ENCODE results near the gene ZNF385B.
"Not testable (repeated sequence)": the region's sequence is repeated elsewhere in the genome, so short reads cannot be mapped to it uniquely, and the experiment has no call there.

The ZNF385B gene

DNA sequence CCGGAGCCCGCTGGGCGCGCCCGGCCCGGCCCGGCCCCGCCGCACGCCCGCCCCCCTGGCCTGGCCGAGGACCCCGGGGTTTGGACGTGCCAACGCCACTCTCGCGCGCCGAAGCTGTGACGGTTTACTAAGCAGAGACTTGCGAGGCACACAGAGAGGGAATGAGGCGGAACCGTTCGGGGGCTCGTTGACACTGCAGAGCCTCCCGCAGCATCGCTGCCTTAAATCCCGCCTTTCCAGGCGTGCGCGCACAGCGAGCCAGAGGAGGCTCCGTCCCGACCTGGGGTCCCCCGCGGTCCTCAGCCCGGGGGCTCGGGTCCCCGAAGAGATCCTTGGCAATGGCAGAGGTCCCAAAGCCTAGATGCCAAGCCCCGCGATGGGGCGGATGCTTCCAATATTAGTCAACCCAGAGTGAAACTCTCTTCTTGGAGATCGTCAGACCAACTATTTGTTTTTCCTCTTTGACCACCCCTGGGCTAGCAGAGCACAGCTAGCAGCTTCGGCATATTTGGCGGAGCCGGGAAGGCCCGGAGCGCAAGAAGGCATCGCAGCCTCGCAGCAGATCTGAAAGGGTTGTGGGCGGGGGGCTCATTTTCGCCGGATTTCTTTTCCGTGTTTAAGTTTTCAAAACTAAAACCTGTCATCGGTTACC is at the start of gene ZNF385B:
Gene ZNF385B (minus strand): TSS at position 197 of the 652 bp plus-strand sequence.
- DNase-seq = no peak

DNA sequence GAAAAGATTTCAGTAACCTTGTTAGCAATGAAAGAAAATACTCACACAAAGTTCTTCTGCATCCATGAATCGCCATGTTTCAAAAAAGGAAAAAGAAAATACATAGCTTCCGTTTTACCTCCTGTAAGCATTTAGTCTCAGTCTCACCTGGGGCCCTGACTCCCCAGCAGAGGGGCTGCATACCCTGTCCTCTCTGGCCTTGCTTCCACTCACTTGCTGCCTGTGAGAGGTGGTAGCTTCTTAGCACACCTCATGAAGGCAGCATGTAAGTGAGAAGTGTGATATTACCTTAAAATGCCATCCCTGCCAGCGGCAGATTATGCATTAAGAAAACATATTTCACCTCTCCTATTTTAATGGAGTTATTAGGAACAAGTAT is 49.3 kb upstream of the ZNF385B start:
- no peak for DNase-seq

DNA sequence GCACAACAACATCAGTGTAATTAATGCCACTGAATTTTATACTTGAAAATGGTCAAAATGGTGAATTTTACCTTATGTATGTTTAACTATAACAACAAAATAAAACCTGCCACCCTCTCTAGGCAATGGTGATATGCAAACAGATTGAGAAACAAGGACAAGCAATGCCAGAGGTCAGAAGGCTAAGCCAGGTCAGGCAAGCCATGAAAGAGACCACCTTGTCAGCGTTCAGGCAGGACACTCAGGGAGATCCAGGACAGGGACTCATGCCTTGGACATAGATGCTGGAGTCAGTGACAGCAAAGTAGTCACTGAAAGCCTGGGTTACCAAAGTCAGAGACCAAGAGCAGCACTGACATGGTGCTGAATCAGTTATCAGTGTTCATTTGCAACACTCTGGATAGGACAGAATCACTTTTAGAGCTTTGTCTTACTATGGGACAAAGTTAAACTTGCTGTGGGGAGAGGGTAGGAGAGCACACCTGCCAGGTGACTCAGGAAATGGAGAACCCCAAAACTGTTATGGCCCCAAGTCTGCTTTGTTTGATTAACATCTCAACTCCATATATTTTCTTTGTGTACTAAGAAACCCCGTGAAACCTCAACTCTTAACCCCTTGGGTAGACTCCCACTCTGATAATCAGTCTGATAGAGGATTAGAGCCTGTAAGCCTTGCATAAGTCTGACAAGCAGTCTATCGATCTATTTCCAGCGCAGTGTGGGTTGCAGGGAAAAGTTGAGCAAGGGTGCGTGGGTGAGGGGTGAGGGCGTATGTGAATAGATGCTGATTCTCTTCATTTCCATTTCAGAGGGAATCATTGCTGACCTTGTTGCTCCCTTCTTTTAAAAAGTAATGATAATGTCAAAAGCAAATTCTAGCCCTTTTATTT is 48.7 kb upstream of the ZNF385B start:
- no peak for DNase-seq

DNA sequence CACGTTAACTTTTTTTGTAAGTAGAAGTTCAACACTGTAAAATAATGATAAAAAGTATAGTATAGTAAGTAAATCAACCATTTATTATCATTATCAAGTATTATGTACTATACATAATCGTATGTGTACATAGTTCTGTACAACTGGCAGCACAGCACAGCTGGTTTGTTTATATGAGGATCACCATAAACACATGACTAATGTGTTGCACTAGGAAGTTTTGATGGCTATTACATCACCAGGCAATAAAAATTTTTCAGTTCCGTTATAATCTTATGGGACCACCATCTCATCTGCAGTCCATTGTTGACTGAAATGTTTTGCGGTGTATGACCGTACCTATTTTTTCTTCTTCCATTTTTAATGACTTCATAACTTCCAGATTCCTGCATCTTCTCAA is 39.2 kb upstream of the ZNF385B start:
- no peak for DNase-seq

DNA sequence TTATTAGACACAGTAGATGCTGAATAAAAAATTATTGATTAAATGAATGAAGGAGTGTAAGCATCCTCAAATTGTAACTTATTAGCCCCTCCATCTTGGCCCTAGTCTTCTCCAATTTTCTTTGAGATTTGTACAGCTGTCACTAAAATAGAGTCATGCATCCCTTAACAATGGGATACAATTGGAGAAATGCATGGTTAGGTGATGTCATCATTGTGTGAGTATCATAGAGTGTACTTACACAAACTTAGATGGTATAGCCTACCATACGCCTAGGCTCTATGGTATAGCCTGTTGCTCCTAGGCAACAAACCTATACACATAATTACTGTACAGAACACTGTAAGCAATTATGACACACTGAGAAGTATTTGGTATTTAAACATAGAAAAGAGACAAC is 38.3 kb upstream of the ZNF385B start:
- DNase-seq = no peak

DNA sequence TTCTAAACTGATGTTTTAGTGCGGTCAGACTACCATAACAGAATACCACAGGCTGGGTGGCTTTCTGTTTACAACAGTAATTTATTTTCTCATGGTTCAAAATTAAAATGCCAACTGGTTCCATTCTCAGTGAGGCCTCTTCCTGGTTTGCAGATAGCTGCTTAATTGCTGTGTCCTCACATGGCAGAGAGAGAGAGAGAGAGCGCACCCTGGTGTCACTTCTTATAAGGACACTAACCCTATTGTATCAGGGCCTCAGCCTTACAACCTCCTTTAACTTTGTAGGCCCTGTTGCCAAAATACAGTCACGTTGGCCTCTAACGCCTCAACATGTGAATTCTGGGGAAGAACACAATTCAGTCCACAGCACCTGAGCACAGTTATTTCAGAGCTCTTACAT is 37.5 kb upstream of the ZNF385B start:
- no peak for DNase-seq

DNA sequence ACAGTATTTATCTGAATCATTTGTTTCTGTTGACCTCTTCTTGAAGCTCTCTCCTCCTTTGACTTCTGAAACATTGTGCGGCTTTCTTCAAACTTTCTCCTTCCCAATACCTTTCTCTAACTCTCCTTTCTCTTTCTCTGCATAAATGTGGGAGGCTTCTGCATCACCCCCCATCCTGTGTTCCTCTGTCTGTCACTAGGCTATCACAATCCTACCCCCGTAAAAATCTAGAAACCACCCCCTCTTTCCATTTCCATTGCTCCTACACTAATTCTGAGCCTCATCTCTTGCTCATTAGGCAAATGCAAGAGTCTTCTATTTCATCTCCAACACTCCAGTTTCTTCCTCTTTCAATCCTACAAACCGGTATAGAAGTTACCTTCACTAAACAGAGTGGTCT is 32.2 kb upstream of the ZNF385B start:
- no peak for DNase-seq

DNA sequence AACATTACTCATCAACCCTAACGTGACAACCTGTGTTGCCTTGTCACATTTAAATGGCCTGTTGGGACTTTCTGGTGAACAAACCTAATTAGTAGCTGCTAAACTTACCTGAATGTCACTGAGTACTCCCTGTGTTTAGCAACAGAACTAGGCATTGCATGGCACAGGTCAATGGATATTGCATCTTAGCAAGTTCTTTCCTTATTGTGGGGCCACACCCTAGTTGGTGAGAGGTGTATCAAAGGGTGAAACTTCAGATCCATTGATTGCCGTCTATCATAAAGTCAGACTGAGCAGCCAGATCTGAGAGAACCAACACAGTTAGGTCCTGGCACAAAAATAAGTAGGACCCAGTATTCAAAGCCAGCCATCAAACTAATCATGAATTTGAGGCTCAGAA is 29.8 kb upstream of the ZNF385B start:
- no peak for DNase-seq

DNA sequence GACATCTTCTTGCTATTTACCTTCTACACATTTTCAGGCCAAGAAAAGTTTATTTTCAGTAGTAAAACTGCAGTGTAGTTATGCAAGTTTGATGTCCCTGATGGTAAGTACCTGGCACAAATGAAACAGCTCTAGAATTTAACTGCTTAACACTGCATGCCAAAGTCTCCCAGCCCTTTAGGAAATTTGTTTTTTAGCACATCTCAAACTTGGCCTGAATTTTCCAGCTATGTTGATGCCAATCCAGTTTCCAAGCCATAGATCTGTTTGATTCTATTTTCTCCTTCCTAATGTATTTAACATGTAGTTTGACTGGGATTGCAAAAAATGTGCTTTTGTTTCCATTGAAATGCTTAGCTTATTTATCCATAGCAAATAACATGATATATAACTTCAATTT is 29.3 kb upstream of the ZNF385B start:
- no peak for DNase-seq

DNA sequence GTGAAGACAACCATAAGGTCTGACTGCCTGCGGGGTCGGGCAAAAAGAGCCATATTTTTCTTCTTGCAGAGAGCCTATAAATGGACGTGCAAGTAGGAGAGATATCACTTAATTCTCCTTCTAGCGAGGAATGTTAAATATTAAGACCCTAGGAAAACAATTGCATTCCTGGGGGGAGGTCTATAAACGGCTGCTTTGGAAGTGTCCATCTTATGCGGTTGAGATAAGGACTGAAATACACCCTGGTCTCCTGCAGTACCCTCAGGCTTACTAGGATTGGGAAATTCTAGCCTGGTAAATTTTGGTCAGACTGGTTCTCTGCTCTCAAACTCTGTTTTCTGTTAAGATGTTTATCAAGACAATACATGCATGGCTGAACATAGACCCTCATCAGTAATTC is 27.2 kb upstream of the ZNF385B start:
- not testable (repeated sequence) for DNase-seq

DNA sequence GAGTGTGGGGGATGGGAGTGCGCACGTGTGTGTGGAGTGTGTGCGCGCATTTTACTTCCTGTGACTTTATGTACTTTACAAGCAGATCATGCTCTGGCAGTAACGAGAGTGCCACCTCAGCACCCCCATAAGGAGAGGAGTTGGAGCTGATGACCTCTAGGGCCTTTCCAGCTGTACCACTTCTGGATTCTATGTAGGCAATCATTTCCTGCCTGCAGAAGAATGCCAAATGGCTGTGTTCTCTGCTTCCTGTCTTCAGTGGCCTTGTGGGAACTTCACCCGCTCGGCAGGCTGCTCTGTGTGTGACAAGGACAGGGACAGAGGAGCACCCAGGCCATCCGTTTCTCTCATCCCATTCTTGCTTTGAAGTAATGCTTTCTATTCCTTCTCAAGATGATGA is 22.8 kb upstream of the ZNF385B start:
- no peak for DNase-seq

DNA sequence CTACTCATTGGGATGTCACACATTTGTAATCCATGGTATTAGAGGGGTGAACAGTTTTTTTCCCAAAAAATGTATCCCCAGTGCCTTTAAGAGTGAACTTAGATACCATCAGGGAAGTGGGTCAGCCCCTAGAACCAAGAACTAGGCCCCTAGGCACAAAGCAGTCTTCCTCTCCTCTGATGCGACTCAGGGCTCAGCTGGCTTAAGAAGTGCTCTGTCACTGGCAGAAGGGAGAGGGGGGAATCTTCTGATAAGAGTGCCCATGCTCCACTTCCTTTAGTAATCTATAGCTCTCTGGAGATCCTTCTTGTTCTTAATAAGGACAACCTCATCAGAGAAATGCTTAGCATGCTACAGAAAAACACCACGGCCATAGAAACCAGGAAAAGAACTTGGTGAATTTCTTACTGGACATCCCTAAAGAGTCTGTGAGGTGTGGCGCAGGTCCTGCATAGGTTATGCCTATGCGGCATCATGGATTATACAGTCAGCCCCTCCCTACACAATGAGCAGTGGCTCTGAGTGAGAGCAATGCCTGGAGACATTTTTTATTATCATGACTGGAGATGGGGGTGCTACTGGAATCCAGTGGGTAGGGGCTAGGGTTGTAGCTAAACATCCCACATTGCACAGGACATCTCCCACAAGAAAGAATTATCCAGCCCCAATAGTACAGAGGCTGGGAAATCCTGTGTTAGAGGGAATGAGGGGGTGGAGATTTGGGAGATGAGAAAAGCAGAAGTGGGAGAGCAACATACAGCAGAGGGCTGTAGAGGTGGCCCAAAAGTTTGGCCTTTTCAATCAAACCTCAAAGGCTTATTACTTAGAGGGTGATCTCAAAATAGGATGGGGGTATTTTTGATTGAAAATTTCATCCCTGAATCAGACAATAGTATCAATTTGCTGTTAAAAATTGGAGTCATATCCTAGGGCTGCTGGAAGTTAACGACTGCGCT is 21.7 kb upstream of the ZNF385B start:
- DNase-seq = no peak

DNA sequence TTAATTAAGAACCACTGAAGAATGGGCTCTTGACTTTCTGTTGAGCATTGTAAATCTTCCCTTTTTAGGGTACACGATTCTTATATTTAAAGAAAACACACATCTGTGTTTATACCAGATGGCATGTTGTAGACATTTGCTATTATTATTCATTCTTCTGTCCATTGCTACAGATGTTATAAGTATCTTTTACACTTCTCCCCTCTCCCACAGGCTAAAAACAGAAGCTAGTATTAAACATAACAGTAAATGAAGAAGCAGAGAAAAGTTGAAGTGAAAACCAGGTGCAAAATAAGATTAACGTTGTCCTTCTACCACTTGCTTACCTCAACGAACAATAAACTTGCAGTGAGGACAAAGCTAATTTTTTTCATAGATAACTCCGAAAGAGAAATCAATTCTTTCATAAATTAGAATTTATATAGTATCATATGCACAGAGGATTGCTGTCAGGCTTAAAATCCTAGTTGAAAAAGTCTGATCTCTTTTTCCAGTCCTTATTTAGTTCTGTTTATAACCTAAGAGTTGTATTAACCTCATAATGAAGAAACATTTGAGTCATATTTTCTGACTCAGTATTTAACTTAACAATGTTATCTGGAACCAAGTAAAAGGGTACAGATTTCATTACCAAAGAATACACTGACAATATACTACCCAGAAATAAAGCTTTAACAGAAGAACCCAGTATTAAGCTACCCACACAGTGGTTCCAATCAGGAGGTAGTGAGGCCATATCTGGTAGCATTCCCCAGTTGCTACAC is 16.4 kb upstream of the ZNF385B start:
- DNase-seq = no peak

DNA sequence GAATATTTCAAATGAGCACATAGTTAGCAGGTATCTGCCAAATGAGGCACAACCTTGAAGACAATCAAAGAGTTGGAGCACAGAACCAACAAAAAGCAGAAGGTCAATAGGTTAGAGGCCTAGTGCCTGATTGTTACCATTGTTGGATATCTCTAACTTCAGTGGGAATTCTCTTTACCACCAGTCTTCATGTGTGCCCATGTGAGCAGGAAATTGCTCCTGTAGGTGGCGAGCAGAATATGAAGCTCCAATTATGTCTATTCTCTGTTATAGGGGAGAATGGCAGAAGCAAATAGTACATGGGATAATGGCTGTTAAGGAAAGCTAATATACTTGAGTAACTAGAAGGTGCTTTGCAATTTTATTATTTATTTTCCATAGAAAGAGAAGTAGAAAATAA is 14.9 kb upstream of the ZNF385B start:
- DNase-seq = no peak

DNA sequence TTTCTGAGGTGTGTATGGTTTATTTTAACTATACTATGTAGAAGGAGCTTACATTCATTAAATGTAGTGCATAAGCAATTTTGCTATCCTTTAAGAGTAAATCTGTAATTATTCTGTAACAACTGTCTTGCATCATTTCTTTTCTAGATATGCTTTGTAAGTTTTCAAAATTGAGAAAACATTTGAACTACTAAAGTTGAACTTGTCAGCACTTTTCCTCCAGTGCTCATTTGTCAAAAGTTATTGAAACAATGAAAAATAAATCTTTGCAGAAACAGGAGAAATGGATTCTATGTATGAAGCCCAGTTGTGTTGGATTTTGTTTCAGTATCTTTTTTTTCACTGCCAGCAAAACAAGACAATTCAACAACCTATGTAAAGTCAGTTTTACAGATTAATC is 14.5 kb upstream of the ZNF385B start:
- no peak for DNase-seq

DNA sequence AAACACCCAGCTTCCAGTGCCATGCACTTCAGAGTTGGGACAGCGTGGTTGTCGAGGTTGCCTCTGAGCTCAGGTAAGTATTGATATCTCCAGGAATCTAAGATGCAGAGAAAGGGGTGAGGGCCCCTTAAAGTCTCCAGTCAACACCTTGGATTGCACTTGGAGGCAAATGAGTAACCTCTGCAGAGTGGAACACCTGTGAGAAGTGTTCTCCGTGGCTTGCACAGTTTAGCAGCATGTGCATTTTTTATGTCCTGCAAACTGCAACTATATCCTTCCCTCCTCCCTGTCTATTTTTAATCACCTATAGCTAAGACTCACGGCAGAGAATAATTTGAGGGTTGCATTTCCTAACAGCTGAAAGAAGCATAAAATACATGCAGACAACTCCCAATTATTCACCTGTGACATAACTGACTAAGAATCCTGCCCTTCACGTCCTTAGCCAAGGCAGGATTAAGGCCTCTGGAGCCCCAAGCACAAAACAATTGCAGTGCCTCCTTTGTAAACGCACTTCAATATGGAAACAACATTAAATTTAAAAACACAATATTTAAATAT is 1.6 kb upstream of the ZNF385B start:
- DNase-seq = no peak

DNA sequence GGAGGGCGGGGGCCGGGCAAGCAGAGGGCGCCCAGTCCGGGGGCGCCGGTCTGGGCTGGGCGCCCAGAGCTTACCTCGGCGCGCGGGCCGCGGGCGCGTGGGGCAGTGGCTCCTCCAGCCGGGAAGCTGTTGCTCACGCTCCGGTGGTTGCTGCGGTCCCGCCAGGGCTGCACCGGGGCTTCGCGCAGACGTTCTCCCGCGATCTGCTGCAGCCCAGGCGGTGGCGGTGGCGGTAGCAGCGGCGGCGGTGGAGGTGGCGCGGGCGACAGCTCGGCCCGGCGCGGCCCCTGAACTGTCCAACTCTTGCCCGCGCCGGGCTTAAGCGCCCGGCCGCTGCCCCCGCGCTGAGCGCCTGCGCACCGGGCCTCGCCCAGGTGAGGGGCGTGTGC is 391 bp downstream of the ZNF385B start:
- DNase-seq = no peak

DNA sequence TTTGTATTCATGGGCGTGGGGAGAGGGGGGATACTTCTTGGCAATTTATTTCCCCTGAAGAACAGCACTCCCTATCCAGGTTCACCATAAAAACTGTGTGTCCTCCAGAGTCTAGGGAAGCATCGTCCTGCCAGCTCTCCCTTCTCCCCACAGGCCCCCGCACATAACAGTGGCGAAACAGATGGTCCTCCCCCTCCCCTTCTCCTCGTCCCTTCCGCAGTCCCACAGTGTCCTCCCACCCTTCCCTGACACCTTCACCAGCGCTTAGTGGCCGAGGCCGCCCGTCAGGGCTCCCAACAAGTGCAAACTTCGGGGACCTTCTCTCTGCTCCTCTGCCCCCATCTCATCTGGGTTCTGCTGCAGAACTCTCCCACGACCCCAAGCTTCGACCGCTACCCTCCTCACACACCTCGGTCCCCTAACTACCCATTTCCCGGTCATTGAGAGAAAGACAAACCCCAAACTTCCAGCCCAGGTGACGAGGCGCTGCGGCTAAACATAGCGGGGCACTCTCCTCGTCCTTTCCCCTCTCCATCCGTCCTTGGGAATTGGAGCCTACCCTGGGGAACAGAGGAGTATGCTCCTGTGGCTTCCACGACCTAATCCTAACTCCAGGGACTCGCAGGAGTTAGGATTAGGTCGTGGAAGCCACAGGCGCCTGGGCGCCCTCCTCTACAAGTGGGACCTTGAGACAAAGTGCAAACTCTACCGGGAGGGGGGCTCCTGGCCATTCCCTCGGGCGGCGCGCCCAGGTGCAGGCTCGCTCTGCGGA is 971 bp downstream of the ZNF385B start:
- DNase-seq = no peak

DNA sequence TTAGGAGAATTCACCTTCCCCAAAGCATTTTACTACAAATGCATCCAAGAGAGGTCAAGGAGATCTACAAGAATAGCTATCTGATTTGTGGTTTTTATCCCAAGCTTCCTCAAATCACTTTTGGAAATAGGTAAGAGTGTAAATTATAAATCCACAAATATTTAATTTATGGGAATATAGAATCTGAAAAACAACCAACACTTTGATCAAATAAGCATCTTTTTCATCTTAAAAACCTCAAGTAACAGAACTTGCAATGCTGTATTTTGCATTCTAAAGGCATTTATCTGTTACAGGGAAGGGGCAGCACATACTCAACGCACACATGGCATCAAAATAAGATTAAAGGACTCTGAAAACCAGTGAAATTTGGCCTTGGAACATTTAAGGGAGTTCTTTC is 1.9 kb downstream of the ZNF385B start:
- DNase-seq = no peak

DNA sequence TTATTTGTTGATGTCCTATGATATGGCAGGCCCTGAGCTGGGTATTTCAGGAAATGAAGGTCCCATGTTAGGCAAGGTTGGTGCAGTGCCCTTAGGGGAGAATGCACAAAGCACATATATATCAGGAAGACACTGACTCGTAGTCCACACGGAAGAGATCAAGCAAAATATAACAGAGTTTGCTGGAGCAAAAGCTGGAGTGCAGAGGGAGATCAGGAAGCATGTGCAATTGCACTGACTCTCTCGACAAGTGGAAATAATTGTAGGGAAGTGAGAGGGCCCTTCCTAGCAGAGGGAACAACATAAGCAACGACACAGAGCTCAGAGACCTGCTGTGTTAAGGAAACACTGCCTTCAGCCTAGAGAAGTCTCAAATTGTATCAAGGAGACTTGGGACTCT is 4.2 kb downstream of the ZNF385B start:
- DNase-seq = no peak

DNA sequence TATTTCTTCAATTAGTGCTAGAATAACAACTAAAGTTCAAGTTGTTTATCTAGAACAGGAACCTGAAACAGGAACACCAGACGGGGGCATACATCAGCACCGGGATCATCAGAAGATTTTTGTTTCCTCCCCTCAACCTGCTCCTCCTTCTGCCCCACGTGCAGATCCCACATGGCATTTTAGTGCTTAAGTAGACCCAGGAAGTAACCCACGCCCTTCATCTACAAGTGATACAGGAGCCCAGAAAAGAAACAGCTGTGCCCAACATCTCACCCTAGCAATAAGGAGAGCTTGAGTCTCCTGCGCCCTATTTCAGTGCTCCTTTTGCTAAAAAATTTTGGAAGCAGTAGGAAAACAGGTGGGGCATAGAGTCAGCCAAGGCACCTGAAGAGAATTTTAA is 5.2 kb downstream of the ZNF385B start:
- DNase-seq = no peak

DNA sequence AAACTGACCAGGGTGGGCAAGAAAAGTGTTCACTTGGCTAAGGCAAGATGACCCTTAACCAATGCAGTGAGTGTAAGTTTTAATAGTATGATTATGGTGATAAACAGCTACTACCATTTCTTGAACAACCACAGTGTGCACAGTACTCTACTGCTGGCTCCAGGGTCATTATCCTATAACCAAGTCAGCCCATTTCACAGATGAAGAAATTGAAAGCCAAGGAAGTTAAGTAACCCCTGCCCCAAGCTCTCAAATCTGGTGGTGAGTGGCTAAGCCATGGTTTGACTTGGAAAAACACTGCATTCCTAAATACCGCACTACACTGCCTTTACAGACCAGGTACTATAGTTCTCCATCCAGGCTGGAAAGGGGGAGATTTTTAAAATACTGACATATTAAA is 5.7 kb downstream of the ZNF385B start:
- DNase-seq = no peak

Data from CD4-positive, alpha-beta T cell treated with Interleukin-6 for 4 hours (primary cell).